Gastrocnemius medialis (tissue), 4 donors: Measurements from ENCODE around the gene FNDC5.

Source experiments
- POLR2A ChIP-seq, 2 donors: fragments of 450-650 bp; IDR thresholded peaks; one replicate each; pipeline ENCODE4 v1.6.1; 2017; ENCODE audit warnings: antibody characterized with exemption in 2 of 2, mild to moderate bottlenecking in 2 of 2, moderate library complexity in 2 of 2
- TF ChIP-seq, protein P1 (sequence below), 5 experiments: fragments of 450-650 bp in 3 of 5; fragments of 200-600 bp in 2 of 5; sonication (generic) in 2 of 5; IDR thresholded peaks in 4 of 5; conservative IDR thresholded peaks in 1 of 5; 1 replicate in 4 of 5; 2 replicates in 1 of 5; pipeline ENCODE4 v1.5.1; 2016 to 2019; ENCODE audit warnings: antibody characterized with exemption in 5 of 5, mild to moderate bottlenecking in 3 of 5, moderate library complexity in 3 of 5

DNA sequence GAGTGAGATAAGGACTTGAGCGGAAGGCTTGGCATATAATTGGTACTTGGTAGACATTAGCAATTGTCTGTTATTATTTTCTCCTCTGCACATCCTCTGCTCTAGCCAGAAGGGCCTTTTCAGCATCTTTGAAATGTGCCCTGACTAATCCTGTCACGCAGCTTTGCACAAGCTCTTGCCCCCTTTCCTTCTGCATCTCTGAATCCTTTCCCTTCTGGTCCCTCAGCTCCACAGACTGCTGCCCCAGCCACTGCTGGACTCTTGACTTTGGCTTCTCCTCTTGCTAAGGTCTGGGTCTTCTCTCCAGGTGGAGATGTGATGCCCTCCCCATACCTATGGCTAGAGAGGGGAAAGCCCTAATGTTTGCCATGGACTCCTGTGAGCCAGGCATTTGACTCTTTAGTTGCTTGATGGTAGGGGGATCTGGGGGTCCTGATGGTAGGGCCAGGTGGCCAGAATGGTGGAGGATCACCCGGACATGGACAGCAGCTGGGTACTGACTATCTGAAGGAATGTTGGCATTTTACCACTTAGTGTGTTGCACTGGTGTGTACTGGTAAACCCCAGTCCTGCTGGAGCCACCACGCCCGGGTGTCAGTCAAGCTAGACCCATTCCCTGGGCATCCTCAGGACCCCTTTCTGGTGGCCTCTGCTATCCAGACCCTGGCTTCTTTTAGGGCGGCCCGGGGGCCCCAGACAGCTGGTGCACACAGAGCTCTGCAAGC, 20.0 kb upstream of the FNDC5 start:
- TF ChIP-seq, protein P1, sequence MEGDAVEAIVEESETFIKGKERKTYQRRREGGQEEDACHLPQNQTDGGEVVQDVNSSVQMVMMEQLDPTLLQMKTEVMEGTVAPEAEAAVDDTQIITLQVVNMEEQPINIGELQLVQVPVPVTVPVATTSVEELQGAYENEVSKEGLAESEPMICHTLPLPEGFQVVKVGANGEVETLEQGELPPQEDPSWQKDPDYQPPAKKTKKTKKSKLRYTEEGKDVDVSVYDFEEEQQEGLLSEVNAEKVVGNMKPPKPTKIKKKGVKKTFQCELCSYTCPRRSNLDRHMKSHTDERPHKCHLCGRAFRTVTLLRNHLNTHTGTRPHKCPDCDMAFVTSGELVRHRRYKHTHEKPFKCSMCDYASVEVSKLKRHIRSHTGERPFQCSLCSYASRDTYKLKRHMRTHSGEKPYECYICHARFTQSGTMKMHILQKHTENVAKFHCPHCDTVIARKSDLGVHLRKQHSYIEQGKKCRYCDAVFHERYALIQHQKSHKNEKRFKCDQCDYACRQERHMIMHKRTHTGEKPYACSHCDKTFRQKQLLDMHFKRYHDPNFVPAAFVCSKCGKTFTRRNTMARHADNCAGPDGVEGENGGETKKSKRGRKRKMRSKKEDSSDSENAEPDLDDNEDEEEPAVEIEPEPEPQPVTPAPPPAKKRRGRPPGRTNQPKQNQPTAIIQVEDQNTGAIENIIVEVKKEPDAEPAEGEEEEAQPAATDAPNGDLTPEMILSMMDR (IDR thresholded peaks at IDR 0.05 in 4 of 5, conservative IDR thresholded peaks at IDR 0.05 in 1 of 5) = no peak
- no peak for TF ChIP-seq POLR2A (IDR thresholded peaks at IDR 0.05)
